C4-2B (cell line): ENCODE measurements around the gene SNTA1.
"Not testable (repeated sequence)": the region's sequence is repeated elsewhere in the genome, so short reads cannot be mapped to it uniquely, and the experiment has no call there.

ENCODE experiments used
- H3K27ac ChIP-seq: fragments of 450-650 bp; 2 replicates; pipeline ENCODE4 v1.5.1; 2017
- ZFX ChIP-seq: fragments of 450-650 bp; IDR thresholded peaks from 2 replicates; pipeline ENCODE4 v1.6.1; 2017
- TF ChIP-seq, protein P1 (sequence below): fragments of 450-650 bp; conservative IDR thresholded peaks from 2 replicates; pipeline ENCODE4 v1.5.1; 2017; ENCODE audit warnings: mild to moderate bottlenecking

The SNTA1 gene

DNA sequence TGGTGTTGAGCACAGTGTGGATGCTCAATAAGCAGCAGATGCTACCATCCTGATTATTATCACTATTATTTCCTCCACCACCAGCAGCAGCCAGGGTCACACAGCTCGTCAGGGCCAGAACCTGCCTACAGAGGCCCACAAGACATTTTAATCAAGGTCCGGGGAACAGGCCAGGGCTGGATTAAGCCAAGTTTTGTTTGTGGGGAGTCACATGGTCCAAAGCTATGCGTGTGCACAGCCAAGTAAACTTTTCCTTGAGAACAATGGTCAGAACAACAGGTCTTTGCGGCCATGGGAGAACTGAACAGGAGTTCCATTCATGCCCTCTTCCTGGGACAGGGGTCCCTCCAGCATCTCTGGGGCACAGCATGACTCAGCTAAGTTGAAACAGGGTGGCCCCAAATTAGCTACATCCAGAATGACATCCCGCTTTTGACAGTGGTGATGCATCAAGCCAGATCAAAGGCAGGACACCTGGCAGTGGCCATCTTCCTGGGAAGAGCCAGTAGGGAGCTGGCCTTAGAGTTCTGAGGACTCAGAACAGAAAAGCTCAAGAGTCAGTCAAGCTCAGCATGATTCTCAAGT lies 11.7 kb downstream of the SNTA1 start:
- no peak overlapping the region for H3K27ac ChIP-seq
- no peak for TF ChIP-seq ZFX
- TF ChIP-seq, protein P1, sequence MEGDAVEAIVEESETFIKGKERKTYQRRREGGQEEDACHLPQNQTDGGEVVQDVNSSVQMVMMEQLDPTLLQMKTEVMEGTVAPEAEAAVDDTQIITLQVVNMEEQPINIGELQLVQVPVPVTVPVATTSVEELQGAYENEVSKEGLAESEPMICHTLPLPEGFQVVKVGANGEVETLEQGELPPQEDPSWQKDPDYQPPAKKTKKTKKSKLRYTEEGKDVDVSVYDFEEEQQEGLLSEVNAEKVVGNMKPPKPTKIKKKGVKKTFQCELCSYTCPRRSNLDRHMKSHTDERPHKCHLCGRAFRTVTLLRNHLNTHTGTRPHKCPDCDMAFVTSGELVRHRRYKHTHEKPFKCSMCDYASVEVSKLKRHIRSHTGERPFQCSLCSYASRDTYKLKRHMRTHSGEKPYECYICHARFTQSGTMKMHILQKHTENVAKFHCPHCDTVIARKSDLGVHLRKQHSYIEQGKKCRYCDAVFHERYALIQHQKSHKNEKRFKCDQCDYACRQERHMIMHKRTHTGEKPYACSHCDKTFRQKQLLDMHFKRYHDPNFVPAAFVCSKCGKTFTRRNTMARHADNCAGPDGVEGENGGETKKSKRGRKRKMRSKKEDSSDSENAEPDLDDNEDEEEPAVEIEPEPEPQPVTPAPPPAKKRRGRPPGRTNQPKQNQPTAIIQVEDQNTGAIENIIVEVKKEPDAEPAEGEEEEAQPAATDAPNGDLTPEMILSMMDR = no peak

DNA sequence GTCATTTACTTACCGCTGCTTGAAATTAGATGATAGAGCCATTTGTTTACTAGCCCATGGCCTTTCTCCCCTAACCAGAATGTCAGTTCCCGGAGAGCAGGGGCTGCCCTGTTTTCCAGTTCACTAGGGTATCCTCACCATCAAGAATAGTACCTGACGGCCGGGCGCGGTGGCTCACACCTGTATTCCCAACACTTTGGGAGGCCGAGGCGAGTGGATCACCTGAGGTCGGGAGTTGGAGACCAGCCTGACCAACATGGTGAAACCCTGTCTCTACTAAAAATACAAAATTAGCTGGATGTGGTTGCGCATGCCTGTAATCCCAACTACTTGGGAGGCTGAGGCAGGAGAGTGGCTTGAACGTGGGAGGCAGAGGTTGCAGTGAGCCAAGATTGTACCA lies 19.7 kb downstream of the SNTA1 start:
- not testable (repeated sequence) for H3K27ac ChIP-seq

DNA sequence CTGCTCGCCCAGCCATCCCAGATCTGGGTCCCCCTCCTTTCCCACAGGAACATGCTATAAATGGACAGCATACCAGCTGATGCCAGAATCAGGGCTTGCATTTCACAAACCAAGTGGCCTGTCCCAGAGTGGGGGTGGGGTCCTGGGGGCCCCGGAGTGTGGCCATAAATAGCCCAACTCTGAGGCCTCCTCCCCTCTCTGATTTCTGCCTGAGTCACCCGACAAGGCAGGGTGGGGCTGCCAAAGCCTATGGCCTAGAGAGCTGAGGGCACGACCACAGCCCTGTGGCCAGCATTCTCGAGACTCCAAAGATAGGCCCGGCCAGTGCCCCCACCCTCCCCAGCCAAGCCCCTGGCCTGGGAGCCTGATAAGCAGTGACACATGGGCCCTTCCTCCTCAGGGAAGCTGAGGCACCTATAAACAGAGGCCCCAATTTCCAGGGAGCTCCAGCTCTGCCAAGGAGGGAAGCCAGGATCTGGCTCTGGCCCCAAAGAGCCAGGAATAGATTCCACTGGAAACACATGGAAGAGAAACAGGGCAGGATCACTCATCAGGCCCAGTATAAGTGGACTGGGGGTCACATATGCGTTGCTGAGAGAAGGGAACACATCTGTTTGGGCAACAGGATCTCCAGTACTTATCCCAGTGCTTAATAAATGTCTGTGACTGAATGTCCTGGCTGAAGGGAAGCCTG lies 20.3 kb downstream of the SNTA1 start:
- H3K27ac ChIP-seq = no peak overlapping the region
- no peak for TF ChIP-seq ZFX
- TF ChIP-seq, protein P1 = no peak

DNA sequence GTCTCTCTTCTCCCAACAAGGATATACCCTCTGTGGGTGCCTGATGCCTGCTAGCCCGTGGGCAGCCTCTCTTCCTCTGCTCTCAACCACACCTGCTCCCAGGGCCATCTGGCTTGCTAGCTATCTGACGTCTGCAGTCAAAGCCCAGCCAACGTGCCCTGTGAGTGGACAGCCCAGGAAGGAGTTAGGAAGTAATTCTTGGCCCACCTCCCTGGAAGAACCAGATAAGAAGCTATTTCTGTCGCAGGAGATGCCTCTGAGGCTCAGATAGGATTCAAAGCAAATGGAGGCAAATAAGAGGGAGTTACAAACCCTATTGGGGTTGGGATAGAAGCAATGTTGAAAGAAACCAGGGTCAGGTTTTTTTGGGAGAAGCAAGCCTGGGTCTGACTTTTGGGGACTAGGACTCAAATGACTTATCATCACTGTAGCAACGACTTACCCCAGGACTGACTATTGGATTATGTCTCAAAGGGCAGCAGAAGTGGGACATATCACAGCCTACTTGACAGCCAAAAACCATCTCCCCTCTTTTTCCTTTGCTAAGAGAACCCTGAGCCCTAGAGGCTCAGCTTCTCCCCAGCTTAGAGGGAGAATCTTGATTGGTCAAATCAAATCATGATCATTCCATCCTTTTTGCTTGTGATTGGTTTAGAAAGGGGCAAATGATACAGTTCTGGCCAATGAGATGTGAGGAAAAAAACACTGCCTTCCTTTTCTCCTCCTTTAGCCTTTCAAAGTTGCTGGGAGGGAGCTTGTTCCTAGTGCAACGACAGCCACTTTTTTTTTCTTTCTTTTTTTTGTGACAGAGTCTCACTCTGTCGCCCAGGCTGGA lies 24.2 kb downstream of the SNTA1 start:
- H3K27ac ChIP-seq = no peak overlapping the region
- TF ChIP-seq ZFX = no peak
- TF ChIP-seq, protein P1 = no peak

DNA sequence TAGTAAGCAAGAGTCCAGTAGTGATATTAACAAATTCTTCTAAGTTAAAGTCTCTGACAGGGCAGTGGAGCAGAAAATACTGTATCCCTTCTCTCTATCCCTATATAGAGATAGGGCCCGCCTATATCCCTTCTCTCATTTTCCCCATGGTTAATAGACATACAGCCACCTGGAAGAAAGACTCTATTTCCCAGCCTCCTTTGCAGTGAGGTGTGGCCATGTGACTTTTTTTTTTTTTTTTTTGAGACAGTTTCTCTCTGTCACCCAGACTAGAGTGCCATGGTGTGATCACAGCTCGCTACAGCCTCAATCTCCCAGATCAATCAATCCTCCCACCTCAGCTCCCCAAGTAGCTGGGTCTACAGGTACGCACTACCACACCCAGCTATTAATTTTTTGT lies 25.5 kb downstream of the SNTA1 start:
- no peak overlapping the region for H3K27ac ChIP-seq
- TF ChIP-seq, protein P1 = no peak
- no peak for TF ChIP-seq ZFX

DNA sequence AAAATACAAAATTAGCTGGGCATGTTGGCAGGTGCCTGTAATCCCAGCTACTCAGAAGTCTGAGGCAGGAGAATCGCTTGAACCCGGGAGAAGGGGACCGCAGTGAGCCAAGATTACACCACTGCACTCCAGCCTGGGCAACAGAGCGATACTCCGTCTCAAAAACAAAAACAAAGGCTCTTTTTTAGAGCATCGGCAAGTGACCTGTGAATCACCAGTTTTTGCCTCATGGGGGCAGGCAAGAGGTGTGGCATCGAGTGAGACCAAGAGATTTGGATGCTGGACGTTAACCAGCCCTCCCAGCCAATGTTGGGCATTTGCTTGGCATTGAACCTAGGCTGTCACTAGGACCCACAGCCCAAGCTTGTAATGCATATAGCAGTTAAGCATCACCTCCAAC lies 27.6 kb downstream of the SNTA1 start:
- TF ChIP-seq, protein P1 = no peak; the same call in 1 of the 2 replicates
- no peak for TF ChIP-seq ZFX
- H3K27ac ChIP-seq = no peak overlapping the region

DNA sequence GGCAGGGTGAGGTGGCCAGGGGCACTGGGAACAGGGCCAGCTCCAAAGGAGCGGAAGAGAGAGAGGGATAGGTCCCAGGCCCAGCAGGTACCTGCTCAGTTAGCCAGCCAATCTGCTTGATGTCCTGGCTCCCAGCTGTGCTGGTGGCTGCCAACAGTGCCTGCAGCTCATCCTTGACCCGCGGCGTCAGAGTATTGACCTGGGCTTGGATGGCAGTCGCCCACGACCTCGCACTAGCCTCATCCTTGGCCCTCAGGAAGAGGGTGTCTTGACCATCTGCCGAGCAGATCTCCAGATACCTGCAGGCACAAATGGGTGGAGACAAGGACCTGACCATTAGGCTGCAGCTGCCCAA lies 31.1 kb downstream of the SNTA1 start:
- no peak overlapping the region for H3K27ac ChIP-seq
- TF ChIP-seq ZFX = no peak
- TF ChIP-seq, protein P1 = no peak
